Myocyte (in vitro differentiated cells): ENCODE measurements around the gene TMEM178B. TPM values are rescaled to one million over a fixed set of nuclear protein-coding genes. Genes with fewer than 3 reads are reported as not detected.

Experiments
- DNase-seq: peaks from one replicate; pipeline ENCODE4 v3.0.0-alpha.2; 2012; ENCODE audit warnings: low read depth
- total RNA-seq: library from RNA; depleted of rRNA; stranded (reverse); fragments of >200 nt; gene quantifications from 2 replicates; pipeline ENCODE4 v1.2.3, GENCODE V29; 2014

TMEM178B gene
- total RNA-seq, 1 donor from 2014 or later: 6.8 TPM

DNA sequence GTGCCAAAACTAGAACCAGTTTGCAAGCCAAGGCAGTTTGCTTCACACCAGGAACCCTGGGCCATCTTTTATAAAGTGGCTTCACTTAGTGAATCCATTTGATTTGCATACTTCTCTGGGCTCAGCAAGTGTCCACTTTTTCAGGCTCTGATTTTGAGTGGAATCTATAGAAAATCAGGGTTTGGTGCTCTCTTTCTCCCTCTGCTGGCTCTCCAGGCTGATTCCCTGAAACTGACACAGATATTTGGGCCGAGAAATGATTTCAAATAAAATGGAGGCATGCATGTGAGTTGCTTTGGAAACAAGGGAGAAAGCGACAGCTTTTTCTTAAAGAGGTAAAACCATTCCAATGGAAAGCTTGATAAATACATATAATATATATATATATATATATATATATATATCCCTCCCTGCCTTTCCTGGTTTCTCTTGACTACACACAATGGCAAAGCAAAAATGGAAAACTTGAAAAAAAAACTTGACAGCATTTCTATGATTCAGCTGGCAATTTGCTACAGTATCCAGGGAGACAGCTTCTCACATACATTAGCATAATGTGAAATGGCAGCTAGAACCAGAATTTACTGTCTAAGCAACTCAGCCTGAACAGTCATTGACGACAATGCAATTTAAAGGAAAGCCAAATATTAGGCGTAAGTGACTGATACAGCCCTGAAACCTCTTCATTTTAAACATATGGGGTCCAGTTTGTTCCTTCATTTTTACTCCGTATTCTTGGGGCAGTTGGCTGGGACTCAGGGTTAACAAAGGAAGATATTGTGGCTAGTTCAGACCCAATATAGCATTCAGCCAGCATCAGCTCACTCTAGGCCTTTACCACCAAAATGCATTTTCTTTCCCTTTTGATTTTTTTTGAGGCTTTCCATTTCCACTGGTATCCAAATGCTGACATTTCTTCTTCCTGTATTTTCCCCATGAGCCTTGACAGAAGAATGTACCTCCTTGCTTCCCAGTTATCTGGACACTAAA, 188.5 kb downstream of the TMEM178B start:
- DNase-seq: peak; percentile 12

DNA sequence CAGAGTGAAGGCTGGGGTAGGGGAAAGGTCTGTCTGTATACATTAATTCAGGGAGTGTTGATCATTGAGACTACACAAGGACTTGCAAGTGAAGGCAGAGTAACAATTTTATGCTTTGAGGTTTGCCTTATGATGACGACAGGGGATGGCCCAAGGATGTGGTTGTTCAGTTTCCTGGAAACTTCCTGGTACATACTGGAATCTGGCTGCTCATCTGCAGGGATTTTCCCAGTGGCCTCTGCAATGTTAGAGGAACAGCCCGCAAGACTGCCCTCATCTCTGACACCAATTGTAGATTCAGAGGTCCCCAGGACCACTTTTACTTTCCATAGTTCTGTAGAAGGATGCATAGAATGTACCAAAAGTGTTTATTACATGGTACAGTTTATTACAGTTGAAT, 189.6 kb downstream of the TMEM178B start:
- no peak for DNase-seq

DNA sequence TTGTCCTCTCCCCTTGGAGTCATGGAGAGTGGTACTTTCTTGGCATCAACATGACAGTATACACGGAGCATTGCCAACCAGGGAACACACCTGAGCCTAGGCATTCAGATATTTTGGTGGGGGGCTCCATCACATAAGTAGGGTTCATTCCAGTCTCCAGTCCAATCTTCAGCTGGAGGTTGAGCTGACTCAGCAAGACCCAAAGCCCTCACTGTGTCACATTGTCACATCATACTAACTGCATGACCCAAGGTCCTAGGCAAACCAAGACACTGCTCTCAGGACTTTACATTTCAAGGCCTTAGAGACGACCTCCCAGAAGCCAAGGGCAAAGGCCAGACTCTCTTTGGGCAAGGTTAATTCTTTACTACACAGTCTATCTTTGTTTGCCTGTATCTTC, 190.1 kb downstream of the TMEM178B start:
- no peak for DNase-seq

DNA sequence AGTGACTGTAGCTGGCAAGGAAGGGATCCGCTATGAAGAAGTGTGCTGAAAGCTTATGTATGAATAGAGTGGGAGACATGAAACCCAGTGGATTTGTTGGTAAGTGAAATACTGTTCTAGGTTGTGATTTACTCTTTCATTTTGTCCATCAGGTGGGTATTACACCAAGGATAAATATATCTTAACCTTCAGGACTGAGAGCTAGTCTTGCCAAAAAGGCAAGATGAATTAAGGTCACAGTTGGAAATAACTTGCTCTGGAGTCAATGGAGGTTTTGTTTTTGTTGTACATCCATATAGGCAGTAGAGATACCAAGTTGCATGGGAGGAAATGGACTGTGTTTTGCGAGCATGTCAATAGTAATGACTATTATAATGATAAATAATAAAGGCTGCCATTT, 190.6 kb downstream of the TMEM178B start:
- DNase-seq: no peak

DNA sequence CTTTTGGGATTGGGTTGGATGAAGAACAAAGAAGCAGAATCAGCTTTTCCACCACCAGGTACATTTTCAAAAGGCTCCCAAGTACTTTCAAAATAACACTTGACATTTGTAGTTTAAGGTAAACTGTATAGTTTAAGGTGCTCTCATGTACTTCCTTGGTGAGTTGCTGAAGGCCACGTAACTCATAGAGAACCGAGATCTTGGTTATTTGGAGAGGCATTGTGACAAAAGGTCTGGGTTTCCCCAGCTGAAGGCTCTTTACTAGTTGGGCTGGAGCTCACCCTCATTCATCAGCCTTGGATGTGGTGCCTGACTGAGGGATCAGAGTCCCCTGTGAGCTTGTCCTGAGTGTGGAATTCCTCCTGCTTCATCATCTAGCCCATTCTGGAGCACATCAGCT, 191.8 kb downstream of the TMEM178B start:
- no peak for DNase-seq

DNA sequence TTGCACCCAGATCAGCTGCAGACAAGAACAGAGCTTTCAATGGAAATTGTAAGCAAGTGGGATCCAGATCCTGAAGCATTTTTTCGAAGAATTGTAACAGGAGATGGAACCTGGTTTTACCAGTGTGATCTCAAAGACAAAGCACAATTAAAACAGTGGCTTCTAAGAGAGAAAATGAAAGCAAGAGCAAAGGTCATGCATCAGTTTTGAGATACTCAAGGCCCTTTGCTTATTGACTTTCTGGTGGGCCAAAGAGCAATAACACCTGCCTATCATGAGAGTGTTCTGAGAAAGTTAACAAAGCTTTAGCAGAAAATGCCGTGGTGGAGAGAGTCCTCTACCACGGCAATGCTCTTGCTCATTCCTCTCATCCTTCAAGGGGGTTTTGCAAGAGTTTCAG, 194.8 kb downstream of the TMEM178B start:
- DNase-seq: no peak

DNA sequence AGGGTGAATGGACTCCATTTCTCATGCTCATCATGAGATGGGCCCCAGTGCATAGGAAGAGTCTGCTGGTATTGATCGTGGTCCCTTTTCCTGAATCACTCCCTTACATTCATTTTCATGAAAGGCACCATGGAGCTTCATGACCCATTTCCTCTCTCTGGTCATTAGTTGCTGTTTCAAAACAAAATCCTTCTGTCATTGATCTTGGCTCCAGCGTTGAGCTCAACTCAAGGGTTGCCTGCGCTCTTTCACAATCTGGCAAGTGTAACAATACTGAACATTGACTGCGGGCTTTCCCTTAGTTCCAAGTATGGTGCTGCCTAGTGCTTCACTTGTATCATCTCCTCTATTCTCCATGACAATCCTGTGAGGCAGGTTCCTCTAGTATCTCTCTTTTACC, 197.6 kb downstream of the TMEM178B start:
- no peak for DNase-seq

DNA sequence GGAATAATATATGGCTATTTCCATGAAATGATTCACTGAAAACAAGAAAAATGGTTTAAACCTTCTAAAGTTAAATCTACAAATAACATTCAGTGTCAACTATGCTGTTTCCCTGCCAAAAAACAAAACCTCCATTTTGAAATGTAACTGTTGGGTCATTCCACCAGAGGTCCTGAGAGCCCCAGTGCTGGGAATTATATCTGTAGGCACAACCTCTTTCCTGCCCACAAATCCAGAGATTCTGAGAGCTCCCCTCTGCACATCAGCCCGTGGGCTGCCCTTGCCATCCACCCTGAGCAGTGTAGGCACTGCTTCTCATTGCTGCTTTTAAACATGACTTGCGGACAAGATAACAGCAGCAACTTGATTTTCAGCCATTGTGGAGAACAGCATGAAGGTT, 198.6 kb downstream of the TMEM178B start:
- no peak for DNase-seq

DNA sequence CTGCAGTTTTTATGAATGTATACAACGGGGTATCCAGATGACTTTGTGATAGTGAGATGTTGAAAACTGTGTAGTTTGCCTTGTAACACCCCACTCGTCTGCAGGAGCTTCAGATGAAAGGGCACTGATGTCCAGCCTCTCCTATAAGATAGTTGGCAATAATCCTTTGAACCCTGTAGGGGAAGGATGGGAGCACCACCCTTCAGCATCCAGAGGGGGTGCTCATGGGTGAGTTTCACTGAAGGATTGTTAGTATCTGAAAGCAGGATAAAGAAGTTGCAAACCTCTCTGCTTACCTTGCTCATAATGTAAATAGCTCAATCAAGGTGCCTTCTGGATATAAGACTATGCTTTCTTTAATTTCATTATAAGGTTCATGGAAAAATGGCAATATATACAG, 201.5 kb downstream of the TMEM178B start:
- DNase-seq: no peak

DNA sequence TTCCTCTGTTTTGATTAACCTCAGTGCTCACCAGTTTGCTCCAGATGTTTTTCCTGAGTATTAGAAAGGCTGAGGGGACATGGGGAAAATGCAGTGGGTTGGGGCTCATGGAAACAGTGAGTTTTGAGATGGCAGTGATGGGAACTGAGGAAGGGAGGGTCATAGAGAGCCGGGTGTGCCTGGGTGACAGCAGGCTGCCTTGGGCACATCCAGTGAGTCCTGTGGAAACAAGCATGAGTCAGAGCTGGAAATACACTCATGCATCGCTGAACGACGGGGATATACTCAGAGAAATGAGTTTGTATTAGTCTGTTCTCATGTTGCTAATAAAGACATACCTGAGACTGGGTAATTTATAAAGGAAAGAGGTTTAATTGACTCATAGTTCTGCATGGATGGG, 202.2 kb downstream of the TMEM178B start:
- peak; percentile 33 for DNase-seq

DNA sequence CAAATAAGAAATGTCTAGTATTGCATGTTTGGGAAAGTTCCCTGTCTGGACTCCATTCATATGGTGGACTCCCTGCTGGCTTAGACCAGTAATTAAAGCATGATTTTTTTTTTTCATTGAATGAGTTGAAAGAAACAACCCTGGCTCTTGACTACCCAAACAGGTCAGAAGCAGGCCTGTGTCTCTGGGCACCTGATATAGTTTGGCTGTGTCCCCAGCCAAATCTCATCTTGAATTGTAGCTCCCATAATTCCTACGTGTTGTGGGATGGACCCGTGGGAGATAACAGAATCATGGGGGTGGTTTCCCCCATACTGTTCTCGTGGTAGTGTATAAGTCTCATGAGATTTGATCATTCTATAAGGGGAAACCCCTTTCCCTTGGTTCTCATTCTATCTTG, 206.2 kb downstream of the TMEM178B start:
- DNase-seq: no peak

DNA sequence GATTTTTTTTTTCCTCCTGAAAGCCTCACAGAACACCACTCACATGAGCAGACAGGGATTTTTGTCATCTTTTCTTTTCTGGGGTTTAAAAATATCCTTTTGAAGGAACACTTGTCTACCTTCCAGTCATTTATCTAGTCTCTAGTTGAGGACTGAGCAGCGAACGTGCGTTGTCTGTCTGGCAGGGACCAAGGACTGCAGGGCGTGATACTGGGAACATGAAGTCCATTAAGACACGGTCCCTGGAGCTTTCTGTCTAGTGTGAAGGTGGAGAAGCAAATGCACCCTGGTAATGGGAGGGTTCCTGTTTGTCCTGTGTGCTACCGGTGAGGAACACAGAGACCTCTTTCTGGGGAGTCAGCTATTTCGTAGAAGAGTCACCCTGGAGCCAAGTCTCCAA, 207.4 kb downstream of the TMEM178B start:
- DNase-seq: no peak

DNA sequence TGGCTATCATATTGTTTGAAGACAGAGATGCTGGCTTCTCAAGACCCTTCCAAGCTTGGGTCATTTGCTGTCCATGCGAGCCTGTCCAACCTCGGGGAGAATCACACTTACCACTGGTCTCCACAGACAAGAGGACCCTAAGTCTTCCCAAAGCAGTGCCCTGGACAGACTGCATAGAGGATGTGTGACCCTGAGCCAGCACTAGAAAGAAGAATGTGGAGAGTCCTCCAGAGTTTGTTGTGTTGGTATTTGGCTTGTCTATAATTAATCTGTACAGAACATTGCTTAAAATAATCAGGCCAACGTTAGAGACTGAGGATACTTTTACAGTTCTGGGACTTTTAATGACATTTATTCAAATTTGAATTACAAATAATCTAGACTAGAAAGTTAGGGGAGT, 212.7 kb downstream of the TMEM178B start:
- no peak for DNase-seq

DNA sequence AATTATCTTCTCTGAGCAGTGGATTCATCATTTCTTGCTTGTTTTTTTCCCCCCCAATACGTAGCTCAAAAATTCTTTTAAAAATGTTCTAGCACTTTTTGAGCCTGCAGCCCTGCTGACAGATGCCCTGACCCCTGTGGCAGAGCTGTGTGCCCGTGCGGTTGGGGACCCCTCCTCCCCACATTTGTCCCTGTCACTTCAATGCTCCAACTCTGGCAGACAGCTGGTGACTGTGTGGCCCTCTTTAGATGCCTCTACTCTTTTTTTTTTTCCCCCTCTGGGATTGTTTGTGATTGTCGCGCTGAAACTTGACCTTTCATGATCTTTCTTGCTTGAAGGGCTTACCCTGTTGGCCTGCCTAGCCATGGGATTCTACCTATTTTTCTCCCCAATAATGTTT, 214.1 kb downstream of the TMEM178B start:
- DNase-seq: peak; percentile 50

DNA sequence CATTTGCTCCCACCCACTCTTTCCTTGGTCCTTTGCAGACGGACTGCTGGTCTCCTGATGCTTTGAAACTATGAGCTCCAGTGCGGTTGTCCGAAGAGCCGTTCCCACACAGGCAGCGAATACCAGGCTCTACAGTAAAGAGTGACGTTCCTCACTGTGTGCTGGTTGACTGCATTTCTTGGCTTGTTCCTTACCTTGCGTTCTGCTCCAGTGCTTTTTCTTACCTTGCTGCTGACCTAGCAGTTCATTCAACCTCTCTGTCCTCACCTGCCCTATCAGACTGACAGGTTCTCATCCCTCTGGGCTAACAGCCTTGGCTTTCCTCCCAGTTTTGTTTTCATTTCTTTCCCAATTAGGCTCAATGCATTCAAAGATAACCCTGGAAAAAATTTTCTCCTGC, 214.8 kb downstream of the TMEM178B start:
- no peak for DNase-seq

DNA sequence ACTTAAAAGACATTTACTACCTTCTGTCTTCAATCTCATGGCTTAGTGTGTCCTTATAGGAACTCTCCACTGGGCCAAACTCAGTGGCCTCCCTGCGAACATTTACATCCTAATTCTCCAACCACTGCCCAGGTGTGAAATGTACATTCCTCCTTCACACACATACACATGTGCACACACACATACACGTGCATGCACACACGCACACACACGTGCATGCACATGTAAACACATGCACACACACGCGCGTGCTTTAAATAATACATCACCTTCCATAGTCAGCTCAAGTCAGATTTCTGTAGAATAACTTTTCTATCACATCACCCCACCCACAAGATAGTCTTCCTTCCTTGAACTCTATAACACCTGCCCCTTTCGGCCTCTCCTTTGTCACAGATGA, 216.5 kb downstream of the TMEM178B start:
- DNase-seq: no peak

DNA sequence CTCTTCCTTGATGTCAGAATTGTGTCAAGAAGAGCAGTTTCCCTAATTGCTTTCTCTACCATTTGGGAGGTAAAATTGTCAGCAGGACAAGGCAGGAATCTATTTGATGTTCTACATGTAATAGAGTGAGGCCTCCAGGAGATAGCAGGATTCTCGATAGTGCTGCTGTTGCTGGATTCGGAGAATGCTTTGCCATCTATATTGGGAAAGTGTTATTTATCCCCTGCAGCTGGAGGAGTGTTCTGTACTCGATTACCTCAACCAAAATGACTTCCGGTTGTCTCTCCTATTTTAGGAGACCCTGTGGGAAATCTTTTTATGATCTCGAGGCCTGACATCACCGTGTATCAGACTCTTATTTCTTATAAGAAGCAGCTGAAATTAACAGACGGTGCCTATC, 217.1 kb downstream of the TMEM178B start:
- no peak for DNase-seq

DNA sequence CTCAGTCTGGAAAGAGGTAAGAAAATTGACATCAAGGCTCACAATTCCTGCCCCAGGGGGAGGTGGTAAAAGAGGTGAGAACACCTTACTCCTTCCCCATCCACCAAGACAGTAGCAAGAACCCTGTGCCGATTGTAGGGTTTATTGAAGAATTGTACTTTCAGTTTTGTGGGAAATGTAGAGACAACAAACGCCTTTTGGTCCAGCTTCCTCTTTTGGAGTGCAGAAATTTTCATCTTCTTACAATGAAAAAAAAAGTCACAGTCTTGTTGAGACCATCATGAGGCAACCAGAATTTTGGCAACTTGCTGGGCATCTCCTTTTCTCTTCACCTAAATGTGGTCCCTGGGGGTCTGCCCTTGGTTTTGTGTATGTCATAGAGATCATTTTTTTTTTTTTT, 217.7 kb downstream of the TMEM178B start:
- no peak for DNase-seq

DNA sequence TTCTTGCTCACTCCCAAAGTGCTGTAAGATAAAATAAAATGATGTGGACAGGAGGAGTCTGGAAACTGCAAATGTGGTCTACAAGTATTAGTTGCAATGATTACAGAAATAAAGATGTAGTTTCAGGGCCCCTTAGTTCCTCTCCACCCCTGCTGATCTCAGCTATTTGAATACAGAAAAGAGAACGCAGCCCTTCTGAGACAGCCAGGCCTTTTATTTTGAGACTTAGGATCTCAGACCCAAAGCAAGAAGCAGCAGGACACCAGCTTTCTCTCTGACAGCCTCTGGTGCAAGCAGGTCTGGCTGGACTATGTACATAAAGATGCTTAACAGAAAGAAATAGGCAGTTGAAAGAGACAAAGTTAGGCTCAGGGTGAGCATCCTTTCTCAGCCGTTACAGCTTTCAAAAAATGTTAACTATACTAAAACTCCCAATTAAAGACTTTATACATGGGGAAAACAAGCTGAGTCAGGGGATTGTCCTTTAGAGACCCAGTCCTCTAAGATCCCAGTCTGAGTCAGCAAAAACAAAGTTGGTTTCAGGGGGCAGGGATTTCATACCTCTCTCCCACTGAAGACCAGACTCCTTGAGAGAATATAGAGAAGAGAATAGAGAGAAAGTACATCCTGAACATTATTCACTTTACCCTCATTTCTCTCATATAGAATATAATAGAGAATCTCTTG, 220.4 kb downstream of the TMEM178B start:
- no peak for DNase-seq

DNA sequence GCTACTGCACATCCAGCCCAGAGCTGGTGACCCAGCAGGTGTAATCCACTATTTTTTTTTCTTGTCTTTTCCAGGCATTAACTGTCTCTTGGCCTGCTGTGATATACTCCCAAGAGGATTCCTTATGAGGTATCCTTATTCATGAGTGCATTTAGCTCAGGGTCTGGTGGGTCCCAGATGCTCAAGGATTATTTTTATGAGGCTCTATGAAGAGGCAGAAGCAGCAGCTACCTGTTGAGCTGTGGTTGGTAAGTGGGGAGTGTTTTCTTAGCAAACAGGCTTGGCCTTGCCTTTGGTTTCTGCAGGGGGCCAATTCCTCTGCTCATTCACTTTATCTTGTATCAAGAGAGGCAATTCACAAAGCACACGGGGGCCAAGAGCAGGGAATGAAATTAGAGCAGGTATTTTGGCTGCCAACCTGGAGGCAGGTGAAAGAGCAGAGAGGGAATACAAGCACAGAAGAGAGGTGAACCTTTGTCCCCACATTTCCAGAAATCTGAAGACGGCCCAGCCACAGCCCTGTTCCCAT, 221.6 kb downstream of the TMEM178B start:
- no peak for DNase-seq

DNA sequence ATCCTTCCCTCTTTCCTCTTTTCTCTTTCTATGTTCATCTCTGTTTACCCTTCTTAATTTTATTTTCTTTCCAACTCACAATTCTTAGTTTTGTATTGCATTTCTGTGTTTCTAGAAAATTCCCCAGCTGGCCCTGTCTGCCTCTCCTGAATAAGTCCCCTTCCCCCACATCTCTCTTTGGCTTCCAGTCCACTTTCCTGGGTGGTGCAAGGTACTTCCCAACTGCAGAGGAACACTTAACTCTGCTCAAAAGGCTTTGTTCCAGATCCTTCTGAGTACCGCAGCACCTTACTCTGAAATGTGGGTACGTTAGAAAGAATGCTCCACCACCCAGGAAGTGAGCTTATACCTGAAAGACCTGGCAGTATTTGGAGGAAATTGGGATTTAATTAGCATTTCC, 227.0 kb downstream of the TMEM178B start:
- DNase-seq: no peak

DNA sequence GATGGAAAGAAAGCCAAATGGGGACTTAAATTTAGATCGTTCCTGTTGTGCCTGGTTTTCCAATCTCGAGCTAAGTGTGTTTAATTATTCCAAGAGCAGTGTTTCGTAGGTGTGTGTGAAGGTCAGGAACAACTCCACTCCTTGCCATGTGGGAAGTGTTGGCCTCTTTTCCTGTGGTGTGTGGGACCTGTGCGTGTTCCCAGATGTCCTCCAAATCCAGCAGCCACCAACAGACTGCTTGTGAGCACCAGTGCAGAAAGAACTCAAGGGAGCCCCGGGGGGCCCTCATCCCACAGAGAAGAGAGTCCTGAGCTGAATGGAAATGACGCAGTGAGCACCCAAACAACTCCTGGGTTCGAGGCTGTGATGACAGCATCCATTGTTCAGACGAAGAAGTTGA, 227.7 kb downstream of the TMEM178B start:
- no peak for DNase-seq
